HepG2 (cell line): ENCODE data around the gene TXNIP. TPM values are rescaled to one million over a fixed set of nuclear protein-coding genes. Genes with fewer than 3 reads are reported as not detected.

Source experiments
- ELF1 ChIP-seq: sonication (generic); formaldehyde crosslinking; IDR thresholded peaks from 2 replicates; pipeline ENCODE4 v1.4.0; 2020; ENCODE audit warnings: missing genetic modification reagents
- FOSL2 ChIP-seq: sonication (generic); formaldehyde crosslinking; IDR thresholded peaks from 2 replicates; pipeline ENCODE4 v1.4.0; 2020; ENCODE audit warnings: missing genetic modification reagents
- GATAD1 ChIP-seq: IDR thresholded peaks from 2 replicates; pipeline ENCODE4 v1.6.1; 2016; ENCODE audit warnings: missing genetic modification reagents, missing compliant biosample characterization
- GTF2F1 ChIP-seq: fragments of 150-350 bp; IDR thresholded peaks from 2 replicates; pipeline ENCODE4 v1.6.1; 2014; ENCODE audit warnings: low read length
- KDM4B ChIP-seq: sonication (generic); formaldehyde crosslinking; IDR thresholded peaks from 2 replicates; pipeline ENCODE4 v1.4.0; 2020; ENCODE audit warnings: missing genetic modification reagents
- MXD4 ChIP-seq: IDR thresholded peaks from 2 replicates; pipeline ENCODE4 v1.6.1; 2016; ENCODE audit warnings: mild to moderate bottlenecking, missing biosample characterization, missing genetic modification reagents
- NCOR1 ChIP-seq: fragments of 200-600 bp; sonication (generic); IDR thresholded peaks from 2 replicates; pipeline ENCODE4 v1.7.0; 2017; ENCODE audit warnings: antibody characterized with exemption, low read length, borderline replicate concordance
- NFKB2 ChIP-seq: sonication (generic); formaldehyde crosslinking; IDR thresholded peaks from 2 replicates; pipeline ENCODE4 v1.4.0; 2020; ENCODE audit warnings: missing genetic modification reagents, borderline replicate concordance
- PLSCR1 ChIP-seq: sonication (generic); formaldehyde crosslinking; IDR thresholded peaks from 2 replicates; pipeline ENCODE4 v1.5.0; 2020; ENCODE audit warnings: missing genetic modification reagents, mild to moderate bottlenecking, borderline replicate concordance
- RBM22 ChIP-seq: fragments of 200-400 bp; formaldehyde crosslinking; optimal IDR thresholded peaks from 2 replicates; pipeline ENCODE3; 2017; ENCODE audit warnings: mild to moderate bottlenecking, low read length, moderate library complexity
- RXRB ChIP-seq: IDR thresholded peaks from 2 replicates; pipeline ENCODE4 v1.6.1; 2016; ENCODE audit warnings: borderline replicate concordance, missing genetic modification reagents, missing compliant biosample characterization
- TBL1XR1 ChIP-seq: fragments of 150-350 bp; IDR thresholded peaks from 2 replicates; pipeline ENCODE4 v1.6.1; 2014; ENCODE audit warnings: borderline replicate concordance, low read length; ENCODE audit not compliant: partially characterized antibody
- TFAP4 ChIP-seq: sonication (generic); IDR thresholded peaks from 2 replicates; pipeline ENCODE4 v1.6.1; 2016; ENCODE audit warnings: low read depth, borderline replicate concordance
- ZBTB2 ChIP-seq: sonication (generic); formaldehyde crosslinking; IDR thresholded peaks from 2 replicates; pipeline ENCODE4 v1.8.0; 2022; ENCODE audit warnings: low read depth, missing genetic modification reagents
- ZNF274 ChIP-seq: sonication (generic); formaldehyde crosslinking; IDR thresholded peaks from 2 replicates; pipeline ENCODE4 v1.5.1; 2020; ENCODE audit warnings: mild to moderate bottlenecking, missing genetic modification reagents
- ZNF382 ChIP-seq: sonication (generic); formaldehyde crosslinking; IDR thresholded peaks from 2 replicates; pipeline ENCODE4 v1.5.0; 2020; ENCODE audit warnings: missing genetic modification reagents, mild to moderate bottlenecking, borderline replicate concordance
- ZNF513 ChIP-seq: sonication (generic); formaldehyde crosslinking; conservative IDR thresholded peaks from 2 replicates; pipeline ENCODE4 v1.5.0; 2020; ENCODE audit warnings: missing genetic modification reagents
- ZNF549 ChIP-seq: sonication (generic); formaldehyde crosslinking; IDR thresholded peaks from 2 replicates; pipeline ENCODE4 v1.5.0; 2020; ENCODE audit warnings: missing genetic modification reagents
- ZNF577 ChIP-seq: sonication (generic); formaldehyde crosslinking; IDR thresholded peaks from 2 replicates; pipeline ENCODE4 v1.4.0; 2020; ENCODE audit warnings: mild to moderate bottlenecking, low read depth, missing genetic modification reagents, borderline replicate concordance
- ZNF709 ChIP-seq: sonication (generic); formaldehyde crosslinking; IDR thresholded peaks from 2 replicates; pipeline ENCODE4 v1.5.0; 2020; ENCODE audit warnings: mild to moderate bottlenecking, missing genetic modification reagents
- ZSCAN30 ChIP-seq: sonication (generic); formaldehyde crosslinking; IDR thresholded peaks from 2 replicates; pipeline ENCODE4 v1.5.0; 2020; ENCODE audit warnings: mild to moderate bottlenecking, missing genetic modification reagents
- polyA plus RNA-seq, 8 experiments: library from polyadenylated mRNA; depleted of rRNA in 3 of 8; stranded (reverse) in 7 of 8; unstranded in 1 of 8; fragments of >200 nt; fragmentation: Illumina TruSeq in 4 of 8; extraction: Trizol in 4 of 8; gene quantifications; 2 replicates each; pipeline versions ENCODE4 v1.2.1 to v1.2.3, GENCODE V29; 2011 to 2016; ENCODE audit warnings: low read depth in 4 of 8, missing spikeins in 1 of 8, mixed read lengths in 1 of 8; ENCODE audit not compliant: insufficient read depth in 1 of 8
- total RNA-seq, 5 experiments: library from RNA; depleted of rRNA; stranded (reverse); fragments of >200 nt; fragmentation: Illumina TruSeq; extraction: Trizol; gene quantifications; 2 replicates each; pipeline ENCODE4 v1.2.3, GENCODE V29; 2016; ENCODE audit warnings: low read depth in 1 of 5
- TF ChIP-seq, protein P1 (sequence below): sonication (generic); formaldehyde crosslinking; IDR thresholded peaks from 2 replicates; pipeline ENCODE4 v1.8.1; 2023; ENCODE audit warnings: mild to moderate bottlenecking, inconsistent platforms, moderate library complexity, missing genetic modification reagents, borderline replicate concordance
- TF ChIP-seq, protein P2 (sequence below): sonication (generic); formaldehyde crosslinking; IDR thresholded peaks from 2 replicates; pipeline ENCODE4 v1.4.0; 2020; ENCODE audit warnings: missing genetic modification reagents

TXNIP gene
- total and polyA plus RNA-seq, 2 of the 13 experiments (the other 11 are each of a cell fraction or from before 2014, with no cell fraction given), result 24.4 to 237 TPM

DNA sequence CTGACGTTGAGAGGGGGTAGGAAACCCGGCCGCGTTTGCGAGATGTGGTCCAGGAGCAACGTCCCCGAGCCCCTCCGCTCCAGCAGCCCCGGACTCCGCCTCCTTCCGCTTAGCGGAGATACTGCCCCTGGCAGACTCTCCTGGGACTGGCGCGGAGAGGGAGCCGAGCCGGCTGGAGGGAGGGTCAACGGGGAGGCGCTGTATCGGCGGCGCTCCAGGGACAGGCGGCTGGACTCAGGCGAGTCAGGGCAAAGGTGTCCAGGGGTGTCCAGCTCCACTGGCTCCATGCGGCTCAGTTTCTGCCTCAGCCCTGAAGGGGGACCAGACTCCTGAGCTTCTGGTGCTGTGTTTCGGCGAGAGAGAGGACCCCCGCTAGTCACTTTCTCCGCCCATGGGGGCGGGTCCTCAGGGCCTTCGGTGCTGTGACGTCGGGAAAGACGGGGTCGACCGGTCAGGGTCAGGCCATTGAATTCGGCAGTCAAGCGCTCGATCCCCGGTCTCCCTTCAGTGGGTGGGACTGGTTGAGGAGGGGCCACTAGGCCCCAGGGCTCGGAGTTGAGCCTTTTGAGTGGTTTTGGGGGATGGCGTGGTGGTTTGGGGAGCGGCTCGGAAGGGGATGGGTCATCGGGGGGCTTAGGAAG is 35.8 kb downstream of the TXNIP start (continued):
- TF ChIP-seq ZNF577 (no peak), GTF2F1 (no peak), PLSCR1 (CRISPR knock-in tag) (no peak), RBM22 (no peak), NFKB2 (peak; percentile 37; the same call in 1 of the 2 replicates), ZNF709 (CRISPR knock-in tag) (no peak), KDM4B (CRISPR knock-in tag) (no peak), FOSL2 (no peak), GATAD1 (CRISPR knock-in tag) (peak; percentile 62; the same call in 1 of the 2 replicates), ZNF382 (CRISPR knock-in tag) (no peak), NCOR1 (no peak), ZBTB2 (CRISPR knock-in tag) (no peak), RXRB (CRISPR knock-in tag) (0 out of 2 replicates have a peak, but pooled peaks have one; percentile 21), MXD4 (no peak), ZNF549 (no peak), ZNF513 (no peak), ZSCAN30 (CRISPR knock-in tag) (no peak), ELF1 (CRISPR knock-in tag) (peak; percentile 29; the same call in 1 of the 2 replicates), TBL1XR1 (no peak), TFAP4 (peak; percentile 22; the same call in 1 of the 2 replicates), ZNF274 (CRISPR knock-in tag) (no peak)
- TF ChIP-seq, protein P1, sequence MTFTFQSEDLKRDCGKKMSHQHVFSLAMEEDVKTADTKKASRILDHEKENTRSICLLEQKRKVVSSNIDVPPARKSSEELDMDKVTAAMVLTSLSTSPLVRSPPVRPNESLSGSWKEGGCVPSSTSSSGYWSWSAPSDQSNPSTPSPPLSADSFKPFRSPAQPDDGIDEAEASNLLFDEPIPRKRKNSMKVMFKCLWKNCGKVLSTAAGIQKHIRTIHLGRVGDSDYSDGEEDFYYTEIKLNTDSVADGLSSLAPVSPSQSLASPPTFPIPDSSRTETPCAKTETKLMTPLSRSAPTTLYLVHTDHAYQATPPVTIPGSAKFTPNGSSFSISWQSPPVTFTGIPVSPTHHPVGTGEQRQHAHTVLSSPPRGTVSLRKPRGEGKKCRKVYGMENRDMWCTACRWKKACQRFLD, result no peak
- TF ChIP-seq, protein P2, sequence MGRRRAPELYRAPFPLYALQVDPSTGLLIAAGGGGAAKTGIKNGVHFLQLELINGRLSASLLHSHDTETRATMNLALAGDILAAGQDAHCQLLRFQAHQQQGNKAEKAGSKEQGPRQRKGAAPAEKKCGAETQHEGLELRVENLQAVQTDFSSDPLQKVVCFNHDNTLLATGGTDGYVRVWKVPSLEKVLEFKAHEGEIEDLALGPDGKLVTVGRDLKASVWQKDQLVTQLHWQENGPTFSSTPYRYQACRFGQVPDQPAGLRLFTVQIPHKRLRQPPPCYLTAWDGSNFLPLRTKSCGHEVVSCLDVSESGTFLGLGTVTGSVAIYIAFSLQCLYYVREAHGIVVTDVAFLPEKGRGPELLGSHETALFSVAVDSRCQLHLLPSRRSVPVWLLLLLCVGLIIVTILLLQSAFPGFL, result no peak
